Medulla oblongata (tissue), 1 donor: Measurements from ENCODE around the gene CDK5R2.
"Not testable (repeated sequence)": the region's sequence is repeated elsewhere in the genome, so short reads cannot be mapped to it uniquely, and the experiment has no call there.

Experiments
- DNase-seq: peaks from one replicate; pipeline ENCODE4 v3.0.0-alpha.2; 2015; ENCODE audit errors: extremely low spot score

The CDK5R2 gene

DNA sequence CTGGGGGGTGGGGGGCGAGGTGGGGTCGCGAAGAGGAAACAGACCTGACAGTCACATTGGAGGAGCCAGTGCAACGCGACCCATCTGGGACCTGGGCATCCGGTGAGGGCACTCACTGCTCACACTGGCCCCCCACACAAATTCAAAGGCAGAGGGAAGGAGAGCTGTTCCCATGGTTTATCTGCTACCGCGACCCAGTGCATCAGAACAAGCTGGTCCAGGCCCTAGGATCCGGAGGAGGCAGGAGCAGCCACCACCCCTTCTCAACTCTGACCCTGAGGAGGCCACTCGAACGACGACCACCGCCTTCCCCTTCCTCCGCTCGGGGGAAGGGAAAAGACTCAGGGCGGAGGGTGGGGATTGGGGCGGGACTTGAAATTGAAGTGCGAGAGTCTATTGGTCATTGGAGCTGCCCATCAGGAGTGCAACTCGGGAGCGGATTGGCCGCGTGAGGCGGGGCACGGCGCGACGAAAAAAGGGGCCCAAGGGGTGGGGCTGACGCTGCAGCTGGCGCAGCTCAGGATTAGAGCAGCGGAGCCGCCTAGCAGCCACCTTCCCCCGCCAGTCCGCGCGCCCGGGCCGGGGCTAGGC lies at the start of gene CDK5R2:
Gene CDK5R2 (plus strand): TSS at position 526 of the 591 bp plus-strand sequence. CDS start 155 bp downstream, outside the sequence.
- DNase-seq: peak; percentile 62

DNA sequence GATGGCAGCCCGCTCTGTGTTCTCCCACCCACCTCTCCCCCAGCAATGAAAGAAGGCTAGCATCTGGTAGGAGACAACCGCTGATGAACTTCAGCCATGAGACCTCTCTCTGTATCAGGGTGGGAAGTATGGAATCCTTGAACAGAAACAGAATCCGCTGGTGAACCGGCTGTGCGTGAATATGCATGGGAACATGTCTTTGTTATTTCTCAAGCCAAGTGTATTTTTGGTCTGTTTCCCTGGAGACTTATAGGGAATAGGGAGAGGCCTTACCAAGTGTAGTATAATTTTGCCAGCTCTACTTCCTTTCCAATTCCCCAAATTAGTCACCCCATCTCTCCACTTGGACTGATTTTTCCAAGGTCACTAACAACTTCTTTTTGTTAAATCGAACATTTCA lies 48.7 kb upstream of the CDK5R2 start:
- no peak for DNase-seq

DNA sequence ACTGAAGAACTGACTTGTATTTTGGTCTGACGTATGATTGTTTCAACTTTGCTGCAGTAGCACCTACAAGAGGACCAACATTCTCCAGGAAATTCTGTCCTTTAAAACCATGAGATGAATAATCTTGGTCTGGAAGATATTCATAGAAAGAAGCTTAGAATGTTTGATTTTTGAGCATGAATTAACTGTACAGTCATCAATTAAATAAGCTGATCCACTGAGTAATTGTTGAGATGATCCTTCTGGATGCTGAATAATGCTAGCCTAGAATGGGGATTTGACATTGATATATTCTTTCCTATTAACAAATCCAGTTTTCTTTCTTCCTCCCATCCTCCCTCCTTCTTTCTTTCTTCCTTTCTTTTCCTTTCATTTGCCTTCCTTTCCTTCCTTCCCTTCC lies 39.0 kb upstream of the CDK5R2 start:
- DNase-seq: no peak

DNA sequence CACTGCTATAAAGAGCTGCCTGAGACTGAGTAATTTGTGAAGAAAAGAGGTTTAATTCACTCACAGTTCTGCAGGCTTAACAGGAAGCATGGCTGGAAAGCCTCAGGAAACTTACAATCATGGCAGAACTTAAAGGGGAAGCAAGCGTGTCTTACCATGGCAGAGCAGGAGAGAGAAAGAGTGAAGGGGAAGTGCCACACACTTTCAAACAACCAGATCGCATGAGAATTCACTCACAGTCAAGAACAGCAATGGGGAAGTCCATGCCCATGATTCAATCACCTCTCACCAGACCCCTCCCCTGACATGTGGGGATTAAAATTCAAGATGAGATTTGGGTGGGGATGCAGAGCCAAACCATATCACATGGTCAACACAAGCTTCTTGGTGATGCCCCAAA lies 34.7 kb upstream of the CDK5R2 start:
- no peak for DNase-seq

DNA sequence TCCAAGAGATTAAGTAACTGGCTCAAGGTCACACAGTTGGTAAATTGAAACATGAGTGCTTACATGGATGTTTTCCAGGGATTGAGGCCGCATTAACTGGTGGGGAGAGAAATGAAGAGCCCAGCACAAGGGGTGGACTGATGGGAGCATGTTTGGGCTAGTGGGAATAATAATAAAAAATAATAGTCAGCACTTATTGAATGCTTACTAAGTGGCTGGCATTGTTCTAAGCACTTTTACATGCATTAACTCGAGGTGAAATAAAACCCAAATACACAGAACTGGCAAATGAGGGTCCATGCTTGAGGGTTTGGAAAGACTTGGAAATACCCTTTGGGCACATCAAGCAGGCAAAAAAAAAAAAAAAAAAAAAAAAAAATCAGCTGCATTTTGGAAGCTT lies 34.0 kb upstream of the CDK5R2 start:
- DNase-seq: no peak

DNA sequence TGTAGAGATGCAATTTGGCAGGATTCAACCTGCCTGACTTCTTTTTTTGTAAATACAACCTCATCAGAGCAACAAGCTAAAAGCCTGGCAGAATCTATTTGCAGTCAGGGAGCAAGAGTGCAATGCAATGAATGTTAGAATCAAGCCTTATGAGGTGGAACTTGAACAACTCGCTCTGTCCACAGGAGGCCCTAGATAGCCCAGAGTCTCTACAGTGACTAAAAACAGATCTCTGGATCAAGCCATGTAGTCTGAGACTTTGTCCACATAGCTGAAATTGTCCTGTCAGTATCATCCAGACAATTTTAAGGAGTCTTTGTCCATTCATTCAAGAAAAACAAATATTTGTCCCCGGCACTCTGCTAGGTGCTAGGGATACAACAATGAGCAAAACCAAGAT lies 32.0 kb upstream of the CDK5R2 start:
- no peak for DNase-seq

DNA sequence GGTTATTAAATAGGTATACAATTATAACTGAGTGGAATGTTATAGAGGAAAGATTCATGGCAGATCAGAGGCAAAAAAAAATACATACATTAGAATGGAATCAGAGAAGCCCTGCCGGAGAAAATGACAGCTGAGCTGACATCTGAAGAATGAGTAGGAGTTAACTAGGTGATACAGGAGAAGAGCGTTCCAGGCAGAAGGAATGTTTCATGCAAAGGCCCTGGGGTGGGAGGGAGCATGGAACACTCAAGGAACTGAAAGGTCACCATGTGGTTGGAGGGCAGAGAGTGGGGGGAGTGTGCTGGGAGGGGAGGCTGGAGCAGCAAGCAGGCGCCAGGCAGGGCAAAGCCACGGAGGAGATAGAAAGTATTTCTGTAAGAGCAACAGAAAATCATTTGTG lies 31.6 kb upstream of the CDK5R2 start:
- no peak for DNase-seq

DNA sequence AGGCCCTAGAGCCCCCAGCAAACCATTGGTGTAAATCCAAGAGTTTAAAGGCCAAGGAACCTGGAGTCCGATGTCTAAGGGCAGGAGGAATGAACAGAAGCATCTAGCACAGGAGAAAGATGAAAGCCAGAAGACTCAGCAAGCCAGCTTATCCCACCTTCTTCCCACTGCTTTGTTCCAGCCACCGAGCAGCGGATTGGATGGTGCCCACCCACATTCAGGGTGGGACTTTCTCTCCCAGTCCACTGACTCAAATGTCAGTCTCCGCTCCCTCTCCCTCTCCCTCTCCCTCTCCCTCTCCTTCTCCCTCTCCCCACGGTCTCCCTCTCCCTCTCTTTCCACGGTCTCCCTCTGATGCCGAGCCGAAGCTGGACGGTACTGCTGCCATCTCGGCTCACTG lies 29.0 kb upstream of the CDK5R2 start:
- DNase-seq: not testable (repeated sequence)

DNA sequence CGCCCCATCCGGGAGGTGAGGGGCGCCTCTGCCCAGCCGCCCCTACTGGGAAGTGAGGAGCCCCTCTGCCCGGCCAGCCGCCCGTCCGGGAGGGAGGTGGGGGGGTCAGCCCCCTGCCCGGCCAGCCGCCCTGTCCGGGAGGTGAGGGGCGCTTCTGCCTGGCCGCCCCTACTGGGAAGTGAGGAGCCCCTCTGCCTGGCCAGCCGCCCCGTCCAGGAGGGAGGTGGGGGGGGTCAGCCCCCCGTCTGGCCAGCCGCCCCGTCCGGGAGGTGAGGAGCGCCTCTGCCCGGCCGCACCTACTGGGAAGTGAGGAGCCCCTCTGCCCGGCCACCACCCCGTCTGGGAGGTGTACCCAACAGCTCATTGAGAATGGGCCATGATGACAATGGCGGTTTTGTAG lies 27.7 kb upstream of the CDK5R2 start:
- DNase-seq: not testable (repeated sequence)

DNA sequence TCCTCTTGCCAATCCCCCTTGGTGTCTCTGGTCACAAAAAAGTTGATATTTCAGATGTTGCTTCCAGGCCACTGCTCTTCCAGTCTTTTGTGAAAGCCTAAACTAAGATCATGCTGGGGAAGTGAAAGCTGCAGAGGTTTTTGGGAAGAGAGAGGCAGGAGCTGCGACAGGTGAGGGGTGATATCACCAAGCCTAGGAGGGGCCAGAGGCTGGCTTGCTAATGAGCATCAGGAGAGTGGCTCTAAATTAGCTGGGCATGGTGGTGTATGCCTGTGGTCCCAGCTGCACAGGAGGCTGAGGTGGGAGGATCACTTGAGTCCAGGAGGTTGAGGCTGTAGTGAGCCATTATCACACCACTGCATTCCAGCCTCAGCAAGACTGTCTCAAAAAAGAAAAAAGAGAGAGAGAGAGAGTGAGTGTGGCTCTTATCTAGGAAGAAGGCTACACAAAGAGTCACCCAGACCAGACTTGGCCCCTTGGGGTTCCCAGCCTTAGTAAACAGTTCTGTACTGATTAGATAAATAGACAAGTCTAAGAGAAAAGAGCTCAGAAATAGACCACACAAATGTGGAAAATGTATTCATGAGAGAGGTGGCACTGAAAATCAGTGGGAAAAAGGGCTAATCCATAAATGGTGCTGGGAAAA lies 14.6 kb upstream of the CDK5R2 start:
- DNase-seq: no peak

DNA sequence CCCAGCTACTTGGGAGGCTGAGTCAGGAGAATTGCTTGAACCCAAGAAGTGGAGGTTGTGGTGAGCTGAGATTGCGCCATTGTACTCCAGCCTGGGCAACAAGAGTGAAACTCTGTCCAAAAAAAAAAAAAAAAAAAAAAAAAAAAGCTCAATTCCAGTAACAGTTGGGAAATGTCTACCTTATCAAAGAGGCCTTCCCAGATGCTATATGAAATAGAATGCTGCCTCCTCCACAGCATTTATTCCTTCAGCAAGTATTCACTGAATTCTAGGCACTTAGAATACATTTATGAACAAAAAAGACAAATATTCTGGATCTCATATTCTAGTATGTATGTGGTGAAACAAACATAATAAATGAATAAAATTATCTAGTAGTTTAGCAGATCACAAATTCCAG lies 12.8 kb upstream of the CDK5R2 start:
- no peak for DNase-seq

DNA sequence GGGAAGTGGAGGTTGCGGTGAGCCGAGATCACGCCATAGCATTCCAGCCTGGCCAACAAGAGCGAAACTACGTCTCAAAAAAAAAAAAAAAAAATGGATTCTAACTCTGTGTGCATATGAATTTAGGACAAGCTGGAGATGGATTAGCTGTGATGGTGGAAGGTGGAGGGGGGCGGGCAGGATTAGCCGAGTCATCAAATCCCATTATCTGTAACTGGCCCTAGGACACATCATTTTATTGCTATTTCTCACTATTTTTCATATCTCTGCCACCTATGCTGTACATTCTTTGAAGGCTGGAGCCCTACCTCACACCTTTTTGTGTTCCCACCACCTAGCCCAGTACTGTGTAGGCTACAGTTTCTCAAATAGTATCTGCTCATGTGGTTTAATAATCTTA lies 7.3 kb upstream of the CDK5R2 start:
- no peak for DNase-seq

DNA sequence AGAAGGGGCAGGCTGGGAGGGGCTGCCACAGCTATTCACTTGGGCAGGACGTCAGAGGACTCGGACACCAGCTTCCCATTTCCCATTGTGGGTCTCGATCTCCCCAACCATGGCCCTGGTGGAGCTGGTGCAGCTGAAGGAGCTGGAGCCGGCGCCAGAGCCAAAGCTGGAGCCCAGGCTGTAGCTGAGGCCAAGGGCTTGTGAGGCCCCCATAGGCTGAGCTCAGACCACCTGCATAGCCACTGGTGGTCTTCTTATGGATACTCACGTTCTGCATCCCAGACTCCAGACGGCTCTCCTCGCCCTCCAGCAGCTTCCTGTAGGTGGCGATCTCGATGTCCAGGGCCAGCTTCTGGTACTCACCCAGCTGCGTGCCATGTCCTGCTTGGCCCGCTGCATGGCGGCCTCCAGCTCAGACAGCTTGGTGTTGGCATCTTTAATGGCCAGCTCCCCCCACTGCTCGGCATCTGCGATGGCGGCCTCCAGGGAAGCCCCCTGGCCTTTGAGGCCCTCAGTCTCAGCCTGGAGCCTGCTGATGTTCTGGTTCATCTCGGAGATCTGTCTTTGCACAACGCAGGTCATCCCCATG lies 6.0 kb upstream of the CDK5R2 start:
- no peak for DNase-seq

DNA sequence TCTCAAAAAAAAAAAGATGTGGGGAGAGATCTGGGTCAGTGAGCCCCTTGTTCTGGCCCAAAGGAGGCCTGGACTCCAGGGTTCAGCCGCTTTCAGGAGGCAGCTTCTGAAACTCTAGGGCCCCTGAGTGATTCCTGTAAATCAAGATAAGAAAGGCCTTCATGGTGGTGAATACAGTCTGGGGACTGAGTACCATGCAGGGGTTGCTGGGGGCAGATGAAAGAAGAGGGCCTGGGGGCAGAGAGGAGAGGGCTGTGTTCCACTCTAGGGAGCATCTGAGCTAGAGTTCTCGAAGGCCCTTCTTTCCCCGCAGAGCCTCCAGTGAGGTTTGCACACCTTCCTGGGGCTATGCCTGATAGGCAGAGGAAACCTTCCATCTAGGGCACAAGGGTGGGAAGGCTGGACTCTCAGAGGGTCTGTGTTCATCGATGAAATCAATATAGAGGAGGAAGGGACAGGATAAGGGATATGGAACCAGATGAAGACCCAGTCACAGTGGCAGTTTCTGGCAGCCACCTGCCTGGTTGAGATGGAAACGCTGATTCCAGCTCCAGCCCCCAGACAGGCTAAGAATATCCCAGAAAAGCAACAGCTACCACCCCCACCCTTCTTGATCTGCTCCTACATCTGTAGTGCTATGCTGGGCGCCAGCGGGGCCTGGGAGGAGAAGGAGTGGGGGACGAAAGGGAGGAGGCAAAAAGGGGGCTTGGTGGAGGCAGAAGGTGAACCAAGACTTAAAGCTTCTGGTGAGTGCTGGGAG lies 4.7 kb upstream of the CDK5R2 start:
- DNase-seq: no peak

DNA sequence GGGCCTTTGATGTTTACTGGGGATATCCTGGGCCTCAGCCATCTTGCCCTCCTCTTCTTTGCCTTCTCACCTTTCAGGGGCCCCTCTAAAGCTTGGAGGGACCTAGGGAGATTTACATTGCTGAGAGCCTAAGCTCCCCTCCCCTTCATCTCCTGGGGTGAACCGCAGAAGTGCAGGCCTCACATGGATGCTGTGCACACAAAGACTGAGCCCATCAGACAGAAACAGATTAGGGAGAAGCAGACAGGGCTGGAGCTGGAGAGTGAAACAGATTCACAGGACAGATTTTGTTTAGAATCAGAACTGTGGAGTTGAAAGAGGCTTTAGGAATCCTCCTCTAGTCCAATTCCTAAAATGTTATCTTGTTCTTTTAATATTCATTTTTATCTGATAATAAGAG lies 3.4 kb upstream of the CDK5R2 start:
- DNase-seq: no peak

DNA sequence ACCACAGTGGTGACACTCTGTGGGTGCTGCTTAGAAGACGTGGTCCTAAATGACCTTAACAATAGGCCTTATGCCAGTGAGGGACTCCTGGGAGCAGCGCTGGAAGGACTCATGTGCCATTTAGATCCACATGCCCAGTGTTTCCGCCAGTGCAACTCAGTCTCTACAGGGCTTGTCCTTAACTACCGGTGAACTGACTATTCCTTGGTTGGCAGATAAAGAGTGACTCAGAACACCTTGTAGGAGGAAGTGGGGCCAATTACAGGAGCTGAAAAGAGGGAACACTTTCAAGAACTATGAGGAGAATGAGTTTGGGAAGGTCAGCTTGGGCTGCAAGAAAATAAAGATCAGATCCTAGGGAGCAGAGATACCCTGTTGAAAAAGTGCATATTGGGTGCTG lies 1.8 kb upstream of the CDK5R2 start:
- no peak for DNase-seq

DNA sequence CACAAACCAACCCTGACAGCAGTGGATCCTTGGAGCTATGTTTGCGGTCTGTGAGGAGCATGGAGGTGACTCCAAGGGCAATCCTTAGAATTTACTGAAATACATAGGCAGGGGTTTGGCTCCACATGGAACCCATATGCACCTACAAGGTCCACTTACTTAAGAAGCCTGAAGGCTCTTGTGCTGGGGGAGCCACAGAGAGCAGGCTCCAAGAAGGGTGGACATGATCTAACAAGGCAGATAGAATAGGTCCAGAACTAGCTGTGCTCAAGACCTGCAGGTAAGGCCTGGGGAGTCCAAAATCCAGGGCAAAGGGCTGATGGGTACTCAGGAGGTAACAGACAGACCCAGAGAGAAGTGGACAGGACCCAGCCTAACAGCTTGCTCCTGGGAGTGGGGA lies 1.2 kb upstream of the CDK5R2 start:
- DNase-seq: no peak

DNA sequence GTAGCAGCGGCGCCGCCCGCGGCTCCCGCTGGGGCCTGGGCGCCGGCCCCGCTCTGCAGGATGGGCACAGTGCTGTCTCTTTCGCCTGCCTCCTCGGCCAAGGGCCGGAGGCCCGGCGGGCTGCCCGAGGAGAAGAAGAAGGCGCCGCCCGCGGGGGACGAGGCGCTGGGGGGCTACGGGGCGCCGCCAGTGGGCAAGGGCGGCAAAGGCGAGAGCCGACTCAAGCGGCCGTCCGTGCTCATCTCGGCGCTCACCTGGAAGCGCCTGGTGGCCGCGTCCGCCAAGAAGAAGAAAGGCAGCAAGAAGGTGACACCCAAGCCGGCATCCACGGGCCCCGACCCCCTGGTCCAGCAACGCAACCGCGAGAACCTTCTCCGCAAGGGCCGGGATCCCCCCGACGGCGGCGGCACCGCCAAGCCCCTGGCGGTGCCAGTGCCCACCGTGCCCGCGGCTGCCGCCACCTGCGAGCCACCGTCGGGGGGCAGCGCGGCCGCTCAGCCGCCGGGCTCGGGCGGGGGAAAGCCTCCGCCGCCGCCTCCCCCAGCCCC lies 369 bp downstream of the CDK5R2 start:
- no peak for DNase-seq

DNA sequence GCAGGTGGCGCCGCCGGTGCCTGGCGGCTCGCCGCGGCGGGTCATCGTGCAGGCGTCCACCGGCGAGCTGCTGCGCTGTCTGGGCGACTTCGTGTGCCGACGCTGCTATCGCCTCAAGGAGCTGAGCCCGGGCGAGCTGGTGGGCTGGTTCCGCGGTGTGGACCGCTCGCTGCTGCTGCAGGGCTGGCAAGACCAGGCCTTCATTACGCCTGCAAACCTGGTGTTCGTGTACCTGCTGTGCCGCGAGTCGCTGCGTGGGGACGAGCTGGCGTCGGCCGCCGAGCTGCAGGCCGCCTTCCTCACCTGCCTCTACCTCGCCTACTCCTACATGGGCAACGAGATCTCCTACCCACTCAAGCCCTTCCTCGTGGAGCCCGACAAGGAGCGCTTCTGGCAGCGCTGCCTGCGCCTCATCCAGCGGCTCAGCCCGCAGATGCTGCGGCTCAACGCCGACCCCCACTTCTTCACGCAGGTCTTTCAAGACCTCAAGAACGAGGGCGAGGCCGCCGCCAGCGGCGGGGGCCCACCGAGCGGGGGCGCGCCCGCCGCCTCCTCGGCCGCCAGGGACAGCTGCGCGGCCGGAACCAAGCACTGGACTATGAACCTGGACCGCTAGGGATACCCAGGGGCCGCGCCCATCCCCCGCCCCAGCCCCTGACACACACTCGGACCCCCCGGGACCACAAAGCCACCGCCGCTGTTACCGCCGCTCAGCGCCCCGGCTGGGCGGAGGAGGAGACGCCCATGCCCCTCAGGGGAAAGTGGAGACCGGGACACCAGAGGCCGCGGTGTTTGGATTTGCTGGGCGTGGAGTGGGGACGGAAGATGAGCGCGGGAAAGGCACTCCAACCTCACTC lies 1.1 kb downstream of the CDK5R2 start:
- no peak for DNase-seq

DNA sequence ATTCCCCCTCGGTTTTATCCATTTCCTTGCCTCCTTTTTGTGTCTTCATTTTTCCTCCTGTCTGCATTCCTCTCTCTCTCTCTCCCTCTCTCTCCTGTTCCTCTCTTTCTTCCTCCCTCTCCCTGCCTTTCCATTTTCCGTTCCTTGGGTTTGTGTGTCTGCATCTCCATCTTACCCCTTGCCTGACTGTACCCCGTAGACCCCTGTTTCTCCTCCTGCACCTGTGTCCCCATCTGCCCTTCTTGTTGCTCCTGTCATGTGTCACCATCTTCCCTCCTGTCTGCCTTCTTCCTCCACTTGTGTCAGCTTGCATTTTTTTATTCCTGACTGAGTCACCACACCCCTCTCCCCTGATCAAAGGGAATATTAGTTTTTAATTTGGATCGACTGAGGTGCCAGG lies 1.8 kb downstream of the CDK5R2 start:
- no peak for DNase-seq
